Osteocyte (in vitro differentiated cells): ENCODE results near the gene PGM2. TPM values are rescaled to one million over a fixed set of nuclear protein-coding genes. Genes with fewer than 3 reads are reported as not detected.
"Not testable (repeated sequence)": the region's sequence is repeated elsewhere in the genome, so short reads cannot be mapped to it uniquely, and the experiment has no call there.

Experiments
- DNase-seq: peaks from one replicate; pipeline ENCODE4 v3.0.0; 2021; ENCODE audit warnings: mixed read lengths; ENCODE audit not compliant: unreplicated experiment; ENCODE audit errors: extremely low spot score
- H3K27ac Mint-ChIP-seq: one replicate; pipeline ENCODE4 v1.8.0; 2021; ENCODE audit warnings: mild to moderate bottlenecking, mixed read lengths; ENCODE audit not compliant: unreplicated experiment
- H3K27me3 Mint-ChIP-seq: one replicate; pipeline ENCODE4 v1.8.0; 2021; ENCODE audit warnings: mixed read lengths; ENCODE audit not compliant: unreplicated experiment
- H3K36me3 Mint-ChIP-seq: one replicate; pipeline ENCODE4 v1.8.0; 2021; ENCODE audit warnings: mixed read lengths; ENCODE audit not compliant: unreplicated experiment
- H3K4me1 Mint-ChIP-seq: one replicate; pipeline ENCODE4 v1.8.0; 2021; ENCODE audit warnings: mixed read lengths; ENCODE audit not compliant: unreplicated experiment
- H3K4me3 Mint-ChIP-seq: one replicate; pipeline ENCODE4 v1.8.0; 2021; ENCODE audit warnings: mild to moderate bottlenecking, moderate library complexity, mixed read lengths; ENCODE audit not compliant: unreplicated experiment
- H3K9me3 Mint-ChIP-seq: one replicate; pipeline ENCODE4 v1.8.0; 2021; ENCODE audit warnings: mixed read lengths; ENCODE audit not compliant: unreplicated experiment
- CTCF ChIP-seq: fragments of 200-600 bp; sonication (generic); IDR thresholded peaks from 2 replicates; pipeline ENCODE4 v1.5.0; 2021; ENCODE audit warnings: antibody characterized with exemption, mild to moderate bottlenecking, moderate library complexity
- long read RNA-seq: library from polyadenylated mRNA; unstranded; transcript quantifications from one replicate; pipeline ENCODE4 v2.0.0, GENCODE V29; 2021
- total RNA-seq: library from RNA; stranded (reverse); gene quantifications from 2 replicates; pipeline ENCODE4 v1.2.1, GENCODE V29; 2021

Gene PGM2
- total RNA-seq, result 19.8 and 25.8 TPM in 2 replicates
- long read RNA-seq, transcript PGM2-201 (14 exons, 3,264 nt), result major isoform, 217 of 240 reads
- long read RNA-seq, partial matches to known transcripts, result 15 of 240 reads
- long read RNA-seq, other reads (novel, unspliced or antisense), result 8 of 240 reads

GRCh38 chr4:37826295-37827029, at the start of gene PGM2:
Gene PGM2, plus strand, starts transcription at chr4:37826686. Its CDS starts 47 bp downstream, at chr4:37826733.
- H3K9me3 Mint-ChIP-seq, result no peaks in the 10 kb centered on the region
- peak; percentile 18 for TF ChIP-seq CTCF
- H3K4me3 Mint-ChIP-seq, result peak within 1 kb of the TSS; percentile 93
- DNase-seq, result peak; percentile 93
- H3K36me3 Mint-ChIP-seq, result peaks cover 12% of the 10 kb centered on the region
- peak within 1 kb of the TSS; percentile 89 for H3K27ac Mint-ChIP-seq
- H3K27me3 Mint-ChIP-seq, result no peaks in the 10 kb centered on the region
- peaks cover 16% of the 10 kb centered on the region for H3K4me1 Mint-ChIP-seq

GRCh38 chr4:37779896-37780295, 46.6 kb upstream of the PGM2 start:
- no peaks in the 10 kb centered on the region for H3K4me1 Mint-ChIP-seq
- H3K9me3 Mint-ChIP-seq, result no peaks in the 10 kb centered on the region
- peaks cover 27% of the 10 kb centered on the region for H3K27me3 Mint-ChIP-seq
- DNase-seq, result no peak
- no peak overlapping the region for H3K4me3 Mint-ChIP-seq
- no peak for TF ChIP-seq CTCF
- no peaks in the 10 kb centered on the region for H3K36me3 Mint-ChIP-seq
- H3K27ac Mint-ChIP-seq, result no peak overlapping the region

GRCh38 chr4:37780444-37781130, 45.9 kb upstream of the PGM2 start:
- no peak for DNase-seq
- Mint-ChIP-seq H3K9me3 (no peaks in the 10 kb centered on the region), H3K4me3 (no peak overlapping the region), H3K27ac (no peak overlapping the region), H3K36me3 (no peaks in the 10 kb centered on the region), H3K27me3 (peaks cover 28% of the 10 kb centered on the region), H3K4me1 (no peaks in the 10 kb centered on the region)
- no peak for TF ChIP-seq CTCF

- Mint-ChIP-seq H3K9me3 (no peaks in the 10 kb centered on the region), H3K27ac (no peak overlapping the region), H3K4me1 (no peaks in the 10 kb centered on the region), H3K4me3 (no peak overlapping the region), H3K27me3 (peaks cover 29% of the 10 kb centered on the region), H3K36me3 (no peaks in the 10 kb centered on the region)
- DNase-seq, result no peak
- TF ChIP-seq CTCF, result no peak
Observed at GRCh38 chr4:37781131-37781455, 45.4 kb upstream of the PGM2 start.

GRCh38 chr4:37786267-37786666, 40.2 kb upstream of the PGM2 start:
- not testable (repeated sequence) for H3K9me3 Mint-ChIP-seq, H3K4me1 Mint-ChIP-seq, H3K27ac Mint-ChIP-seq, H3K4me3 Mint-ChIP-seq, DNase-seq, H3K36me3 Mint-ChIP-seq
- H3K27me3 Mint-ChIP-seq, result peaks cover 56% of the 10 kb centered on the region

- not testable (repeated sequence) for H3K9me3 Mint-ChIP-seq, DNase-seq, H3K4me1 Mint-ChIP-seq, H3K36me3 Mint-ChIP-seq, H3K27ac Mint-ChIP-seq, H3K4me3 Mint-ChIP-seq
- peaks cover 50% of the 10 kb centered on the region for H3K27me3 Mint-ChIP-seq
Observed at GRCh38 chr4:37787883-37788460, 38.5 kb upstream of the PGM2 start.
